Transverse colon (tissue), 4 donors: ENCODE results near the gene PLSCR2. TPM values are rescaled to one million over a fixed set of nuclear protein-coding genes. Genes with fewer than 3 reads are reported as not detected.

ENCODE experiments used
- DNase-seq: peaks from one replicate; pipeline ENCODE4 v3.0.0-alpha.2; 2019
- H3K27ac ChIP-seq, 4 donors: fragments of 200-600 bp; sonication (generic); 2 replicates each; pipeline ENCODE4 v1.5.1; 2016 to 2018; ENCODE audit warnings: inconsistent platforms in 4 of 4
- H3K27me3 ChIP-seq: fragments of 200-600 bp; sonication (generic); 2 replicates; pipeline ENCODE4 v1.5.1; 2017; ENCODE audit warnings: inconsistent platforms
- H3K36me3 ChIP-seq, 4 donors: fragments of 200-600 bp; sonication (generic); 2 replicates each; pipeline ENCODE4 v1.5.1; 2017 to 2019; ENCODE audit warnings: inconsistent platforms in 4 of 4
- H3K4me1 ChIP-seq, 4 donors: fragments of 200-600 bp; sonication (generic); 2 replicates each; pipeline ENCODE4 v1.5.1; 2017 to 2020; ENCODE audit warnings: inconsistent platforms in 4 of 4
- H3K4me3 ChIP-seq, 4 donors: fragments of 200-600 bp; sonication (generic); 1 replicate in 1 of 4; 2 replicates in 3 of 4; pipeline versions ENCODE4 v1.5.1 to v1.6.1; 2017 to 2019; ENCODE audit warnings: inconsistent platforms in 4 of 4
- H3K9me3 ChIP-seq, 2 donors: fragments of 200-600 bp; sonication (generic); 2 replicates each; pipeline ENCODE4 v1.5.1; 2017 to 2019; ENCODE audit warnings: inconsistent platforms in 2 of 2
- EP300 ChIP-seq: sonication (generic); formaldehyde crosslinking; IDR thresholded peaks from one replicate; pipeline ENCODE4 v1.6.1; 2017; ENCODE audit warnings: antibody characterized with exemption, low read depth
- POLR2A ChIP-seq: fragments of 450-650 bp; IDR thresholded peaks from one replicate; pipeline ENCODE4 v1.6.1; 2016; ENCODE audit warnings: antibody characterized with exemption, mild to moderate bottlenecking, moderate library complexity
- POLR2AphosphoS5 ChIP-seq, 3 donors: sonication (generic); formaldehyde crosslinking; IDR thresholded peaks; one replicate each; pipeline ENCODE4 v1.6.1; 2016; ENCODE audit warnings: antibody characterized with exemption in 3 of 3
- WGBS, 2 donors: methylation state at CpG; one replicate each; pipeline ENCODE4 v1.1.5; 2018; ENCODE audit warnings: low coverage in 1 of 2; 5-methylcytosine and 5-hydroxymethylcytosine counted together
- in situ Hi-C, 4 donors: fragments of 200-750 bp; cut with MboI; loops; one replicate each; pipeline versions ENCODE4 v1.15.0 to v1.15.1; 2017; ENCODE audit warnings: low sequenced_read_pairs in 3 of 4, low pct_ligation_motif_present in 1 of 4, low pct_unique_long_range_greater_than_20kb in 1 of 4
- intact Hi-C: fragments of 100-400 bp; cut with DNase I; formaldehyde crosslinking; loops from one replicate; pipeline ENCODE4 v1.15.1; 2023; ENCODE audit warnings: low total_unique reads
- total RNA-seq, 4 donors: library from RNA; depleted of rRNA; stranded (reverse); fragments of >200 nt; gene quantifications; one replicate each; pipeline ENCODE4 v1.1.0, GENCODE V29; 2016
- TF ChIP-seq, protein P1 (sequence below), 5 experiments: fragments of 200-600 bp in 3 of 5; fragments of 450-650 bp in 2 of 5; sonication (generic) in 3 of 5; IDR thresholded peaks; 1 replicate in 2 of 5; 2 replicates in 3 of 5; pipeline ENCODE4 v1.5.1; 2016 to 2017; ENCODE audit warnings: antibody characterized with exemption in 5 of 5, inconsistent platforms in 3 of 5, mild to moderate bottlenecking in 2 of 5, moderate library complexity in 1 of 5

PLSCR2 gene
- total RNA-seq, 4 donors from 2014 or later, result 1.3 to 2.9 TPM; not detected in 2

DNA sequence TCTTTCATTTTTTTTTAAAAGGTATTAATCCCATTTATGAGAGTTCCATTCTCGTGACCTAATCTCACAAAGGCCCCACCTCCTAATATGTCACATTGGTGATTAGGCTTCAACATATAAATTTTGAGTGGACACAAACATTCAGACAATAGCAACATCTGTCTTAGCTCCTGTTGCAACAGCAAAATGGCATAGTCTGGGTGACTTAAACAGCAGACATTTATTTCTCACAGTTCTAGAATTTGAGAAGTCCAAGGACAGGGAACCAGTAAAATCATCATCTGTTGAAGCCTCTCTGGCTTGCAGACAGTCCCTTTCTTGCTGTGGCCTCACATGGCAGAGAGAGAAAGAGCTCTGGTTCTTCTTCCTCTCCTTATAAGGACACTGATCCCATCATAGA is 3.2 kb upstream of the PLSCR2 start:
- no peak for DNase-seq
- no peak overlapping the region for H3K27ac ChIP-seq
- intact Hi-C loops, result no loop called here
- no peak overlapping the region for H3K4me3 ChIP-seq
- no peak for TF ChIP-seq EP300
- no peak for TF ChIP-seq POLR2AphosphoS5 (IDR thresholded peaks at IDR 0.05)
- TF ChIP-seq, protein P1, sequence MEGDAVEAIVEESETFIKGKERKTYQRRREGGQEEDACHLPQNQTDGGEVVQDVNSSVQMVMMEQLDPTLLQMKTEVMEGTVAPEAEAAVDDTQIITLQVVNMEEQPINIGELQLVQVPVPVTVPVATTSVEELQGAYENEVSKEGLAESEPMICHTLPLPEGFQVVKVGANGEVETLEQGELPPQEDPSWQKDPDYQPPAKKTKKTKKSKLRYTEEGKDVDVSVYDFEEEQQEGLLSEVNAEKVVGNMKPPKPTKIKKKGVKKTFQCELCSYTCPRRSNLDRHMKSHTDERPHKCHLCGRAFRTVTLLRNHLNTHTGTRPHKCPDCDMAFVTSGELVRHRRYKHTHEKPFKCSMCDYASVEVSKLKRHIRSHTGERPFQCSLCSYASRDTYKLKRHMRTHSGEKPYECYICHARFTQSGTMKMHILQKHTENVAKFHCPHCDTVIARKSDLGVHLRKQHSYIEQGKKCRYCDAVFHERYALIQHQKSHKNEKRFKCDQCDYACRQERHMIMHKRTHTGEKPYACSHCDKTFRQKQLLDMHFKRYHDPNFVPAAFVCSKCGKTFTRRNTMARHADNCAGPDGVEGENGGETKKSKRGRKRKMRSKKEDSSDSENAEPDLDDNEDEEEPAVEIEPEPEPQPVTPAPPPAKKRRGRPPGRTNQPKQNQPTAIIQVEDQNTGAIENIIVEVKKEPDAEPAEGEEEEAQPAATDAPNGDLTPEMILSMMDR (IDR thresholded peaks at IDR 0.05), result no peak
- TF ChIP-seq POLR2A, result no peak
- in situ Hi-C loops, result no loop called here
- WGBS, 2 donors, result 91 to 100% methylated on average over 1 of the region's 1 CpG
- H3K27me3 ChIP-seq, result no peaks in the 10 kb centered on the region
- H3K9me3 ChIP-seq, result no peaks in the 10 kb centered on the region
- peaks cover 0 to 12% (median 4%) of the 10 kb centered on the region in 4 donors for H3K4me1 ChIP-seq
- H3K36me3 ChIP-seq, result no peaks in the 10 kb centered on the region

DNA sequence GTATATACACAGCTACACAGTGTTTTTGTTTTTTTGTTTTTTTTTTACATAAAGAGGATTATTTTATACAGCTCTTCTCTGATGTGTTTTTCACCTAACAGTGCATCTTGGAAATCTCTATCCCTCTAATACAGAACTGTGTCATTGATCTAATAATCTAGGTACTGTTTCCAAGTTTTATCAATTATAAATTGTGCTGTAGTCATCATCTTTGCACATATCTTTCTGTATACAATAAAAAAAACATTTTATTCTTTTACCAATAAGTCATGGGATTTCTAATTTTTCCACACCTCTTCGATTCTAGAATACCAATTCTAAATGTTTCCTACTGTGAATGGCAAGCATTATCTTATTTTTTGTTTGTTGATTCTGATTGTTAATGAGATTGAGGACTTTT is 1.7 kb upstream of the PLSCR2 start:
- WGBS, 2 donors, result 87 to 100% methylated on average over 1 of the region's 1 CpG

DNA sequence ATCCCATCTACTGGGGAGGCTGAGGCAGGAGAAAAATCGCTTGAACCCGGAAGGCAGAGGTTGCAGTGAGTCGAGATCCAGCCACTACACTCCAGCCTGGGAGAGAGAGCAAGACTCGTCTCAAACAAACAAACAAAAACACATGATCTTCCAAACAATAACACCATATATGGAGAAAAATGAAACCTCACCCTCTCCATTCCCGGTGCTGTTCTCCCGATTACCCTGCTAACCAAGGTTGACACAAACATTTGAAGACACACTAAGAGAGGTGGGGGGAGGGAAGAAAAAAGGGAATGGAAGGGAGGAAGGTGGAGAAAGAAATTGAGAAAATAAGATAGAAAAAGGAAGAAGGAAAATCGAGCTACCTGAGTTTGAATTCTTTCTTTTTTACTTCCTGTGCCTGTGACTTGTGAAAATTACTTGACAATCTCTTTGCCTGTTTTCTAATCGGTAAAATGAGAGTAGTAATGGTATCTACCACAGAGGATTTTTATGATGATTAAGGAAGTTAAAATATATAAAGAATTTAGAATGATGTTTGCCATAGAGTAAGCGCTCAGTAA is 1.1 kb upstream of the PLSCR2 start:
- intact Hi-C loops (no loop called here), in situ Hi-C loops (no loop called here)
- DNase-seq, result no peak
- peak overlapping the region; percentile 57 to 85 (median 82) for H3K27ac ChIP-seq
- TF ChIP-seq POLR2A, result no peak
- TF ChIP-seq EP300, result no peak
- TF ChIP-seq, protein P1 (IDR thresholded peaks at IDR 0.05), result no peak
- TF ChIP-seq POLR2AphosphoS5 (IDR thresholded peaks at IDR 0.05), result no peak
- H3K36me3 ChIP-seq, result no peaks in the 10 kb centered on the region
- WGBS, 2 donors, result 74% methylated on average over 3 to 9 of the region's 9 CpGs
- no peaks in the 10 kb centered on the region for H3K9me3 ChIP-seq
- H3K4me1 ChIP-seq, result peaks cover 0 to 12% (median 5%) of the 10 kb centered on the region in 4 donors
- no peak overlapping the region for H3K4me3 ChIP-seq
- no peaks in the 10 kb centered on the region for H3K27me3 ChIP-seq

More for the DNA sequence above, 1.7 kb upstream of the PLSCR2 start:
- H3K9me3 ChIP-seq, result no peaks in the 10 kb centered on the region
- in situ Hi-C loops (no loop called here), intact Hi-C loops (no loop called here)
- TF ChIP-seq POLR2AphosphoS5 (IDR thresholded peaks at IDR 0.05) (no peak), POLR2A (no peak), EP300 (no peak)
- TF ChIP-seq, protein P1 (IDR thresholded peaks at IDR 0.05), result no peak
- H3K27ac ChIP-seq, result no peak overlapping the region
- no peak for DNase-seq
- no peaks in the 10 kb centered on the region for H3K36me3 ChIP-seq
- peaks cover 0 to 12% (median 5%) of the 10 kb centered on the region in 4 donors for H3K4me1 ChIP-seq
- H3K4me3 ChIP-seq, result no peak overlapping the region
- no peaks in the 10 kb centered on the region for H3K27me3 ChIP-seq

DNA sequence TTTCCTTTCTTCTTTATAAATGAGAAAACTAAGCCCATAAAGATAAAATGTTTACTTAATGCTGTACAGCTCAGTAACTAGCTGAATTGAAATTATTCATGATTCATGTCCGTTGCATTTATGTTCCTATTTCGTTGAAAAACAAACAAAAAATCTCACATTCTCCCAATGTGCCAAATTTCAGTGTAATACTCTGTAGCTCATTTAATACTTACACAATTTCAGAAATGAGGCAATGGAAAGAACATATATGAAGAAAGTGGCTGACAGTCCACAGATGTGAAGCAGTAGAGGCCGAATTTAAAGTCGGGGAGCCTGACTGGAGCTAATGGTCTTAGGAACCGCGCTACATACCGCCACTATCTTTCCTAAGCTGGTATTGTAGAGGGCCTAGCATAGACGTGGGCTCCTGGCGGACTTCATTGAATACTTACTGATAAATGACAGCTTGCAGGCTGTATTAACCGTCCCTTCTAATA is 651 bp downstream of the PLSCR2 start:
- TF ChIP-seq POLR2A (no peak), POLR2AphosphoS5 (IDR thresholded peaks at IDR 0.05) (no peak), EP300 (no peak)
- TF ChIP-seq, protein P1 (IDR thresholded peaks at IDR 0.05), result no peak
- Histone ChIP-seq H3K4me3 (peak overlapping the region in 2 of 4 donors; percentile 42 to 66), H3K9me3 (no peaks in the 10 kb centered on the region), H3K4me1 (peaks cover 0 to 19% (median 5%) of the 10 kb centered on the region in 4 donors), H3K27ac (peak overlapping the region; percentile 57 to 85 (median 82)), H3K27me3 (no peaks in the 10 kb centered on the region), H3K36me3 (no peaks in the 10 kb centered on the region)
- in situ Hi-C loops (no loop called here), intact Hi-C loops (no loop called here)
- DNase-seq, result no peak
- WGBS, 2 donors, result 49 to 68% methylated on average over 2 to 10 of the region's 10 CpGs
